Activated T-helper 17 cell treated with anti-CD3 and anti-CD28 coated beads, Interleukin-2, amount 50 U/mL, for 72 hours (primary cell): Measurements from ENCODE around the gene IMMT. TPM values are rescaled to one million over a fixed set of nuclear protein-coding genes. Genes with fewer than 3 reads are reported as not detected.
"Not testable (repeated sequence)": the region's sequence is repeated elsewhere in the genome, so short reads cannot be mapped to it uniquely, and the experiment has no call there.

Source experiments
- ATAC-seq: fragments of 150-1000 bp; cut with Tn5 transposase; replicated peaks from 2 replicates; pipeline ENCODE4 v1.10.0; 2021; ENCODE audit warnings: mild to moderate bottlenecking, moderate library complexity
- H3K27ac Mint-ChIP-seq: one replicate; pipeline ENCODE4 v1.8.0; 2022; ENCODE audit warnings: mixed read lengths
- H3K27me3 Mint-ChIP-seq: one replicate; pipeline ENCODE4 v1.8.0; 2022; ENCODE audit warnings: mixed read lengths
- H3K36me3 Mint-ChIP-seq: one replicate; pipeline ENCODE4 v1.8.0; 2022; ENCODE audit warnings: low read depth, mild to moderate bottlenecking, mixed read lengths
- H3K4me1 Mint-ChIP-seq: one replicate; pipeline ENCODE4 v1.8.0; 2022; ENCODE audit warnings: mixed read lengths
- H3K4me3 Mint-ChIP-seq: one replicate; pipeline ENCODE4 v1.8.0; 2022; ENCODE audit warnings: mild to moderate bottlenecking, mixed read lengths
- H3K9me3 Mint-ChIP-seq: one replicate; pipeline ENCODE4 v1.8.0; 2022; ENCODE audit warnings: mixed read lengths
- total RNA-seq, 2 donors: library from RNA; stranded (reverse); gene quantifications; one replicate each; pipeline ENCODE4 v1.2.3, GENCODE V29; 2022

The IMMT gene
- total RNA-seq, 2 donors from 2014 or later, result 138 to 163 TPM

- Mint-ChIP-seq H3K27me3 (no peaks in the 10 kb centered on the region), H3K27ac (no peak overlapping the region), H3K4me3 (no peak overlapping the region), H3K9me3 (no peaks in the 10 kb centered on the region), H3K4me1 (peaks cover 5% of the 10 kb centered on the region), H3K36me3 (peaks cover 6% of the 10 kb centered on the region)
- no peak for ATAC-seq
Observed at GRCh38 chr2:86219896-86220295, 24.6 kb upstream of the IMMT start.

GRCh38 chr2:86218124-86218523 lies 22.9 kb upstream of the IMMT start:
- Mint-ChIP-seq H3K9me3 (no peaks in the 10 kb centered on the region), H3K27me3 (no peaks in the 10 kb centered on the region), H3K27ac (peak overlapping the region; percentile 75), H3K4me3 (peak overlapping the region; percentile 28), H3K36me3 (peaks cover 21% of the 10 kb centered on the region), H3K4me1 (peaks cover 5% of the 10 kb centered on the region)
- peak; percentile 76 for ATAC-seq

- Mint-ChIP-seq H3K9me3 (no peaks in the 10 kb centered on the region), H3K4me3 (peak overlapping the region; percentile 33), H3K27ac (no peak overlapping the region), H3K27me3 (no peaks in the 10 kb centered on the region), H3K4me1 (peaks cover 9% of the 10 kb centered on the region), H3K36me3 (peaks cover 33% of the 10 kb centered on the region)
- ATAC-seq, result peak; percentile 44
Observed at GRCh38 chr2:86216575-86217555, 21.6 kb upstream of the IMMT start.

GRCh38 chr2:86214503-86214832 lies 19.2 kb upstream of the IMMT start:
- peak overlapping the region; percentile 65 for H3K27ac Mint-ChIP-seq
- H3K36me3 Mint-ChIP-seq, result peaks cover 57% of the 10 kb centered on the region
- no peaks in the 10 kb centered on the region for H3K27me3 Mint-ChIP-seq
- no peak overlapping the region for H3K4me3 Mint-ChIP-seq
- ATAC-seq, result no peak
- H3K4me1 Mint-ChIP-seq, result peaks cover 9% of the 10 kb centered on the region
- H3K9me3 Mint-ChIP-seq, result no peaks in the 10 kb centered on the region

- H3K36me3 Mint-ChIP-seq, result peaks cover 63% of the 10 kb centered on the region
- no peak overlapping the region for H3K4me3 Mint-ChIP-seq
- H3K27me3 Mint-ChIP-seq, result no peaks in the 10 kb centered on the region
- ATAC-seq, result no peak
- H3K4me1 Mint-ChIP-seq, result peaks cover 9% of the 10 kb centered on the region
- H3K27ac Mint-ChIP-seq, result peak overlapping the region; percentile 65
- no peaks in the 10 kb centered on the region for H3K9me3 Mint-ChIP-seq
Observed at GRCh38 chr2:86213699-86214502, 18.6 kb upstream of the IMMT start.

GRCh38 chr2:86213056-86213455 lies 17.8 kb upstream of the IMMT start:
- Mint-ChIP-seq H3K36me3 (peaks cover 71% of the 10 kb centered on the region), H3K27me3 (no peaks in the 10 kb centered on the region), H3K4me3 (no peak overlapping the region), H3K4me1 (peaks cover 6% of the 10 kb centered on the region), H3K27ac (no peak overlapping the region), H3K9me3 (no peaks in the 10 kb centered on the region)
- no peak for ATAC-seq

- H3K36me3 Mint-ChIP-seq, result peaks cover 84% of the 10 kb centered on the region
- H3K27ac Mint-ChIP-seq, result no peak overlapping the region
- H3K9me3 Mint-ChIP-seq, result no peaks in the 10 kb centered on the region
- no peak overlapping the region for H3K4me3 Mint-ChIP-seq
- H3K27me3 Mint-ChIP-seq, result no peaks in the 10 kb centered on the region
- peaks cover 4% of the 10 kb centered on the region for H3K4me1 Mint-ChIP-seq
- ATAC-seq, result no peak
Observed at GRCh38 chr2:86211796-86212188, 16.5 kb upstream of the IMMT start.

- Mint-ChIP-seq H3K36me3 (peaks cover 90% of the 10 kb centered on the region), H3K4me3 (no peak overlapping the region), H3K27me3 (no peaks in the 10 kb centered on the region), H3K27ac (no peak overlapping the region), H3K4me1 (peaks cover 4% of the 10 kb centered on the region), H3K9me3 (no peaks in the 10 kb centered on the region)
- ATAC-seq, result no peak
Observed at GRCh38 chr2:86211033-86211795, 16.0 kb upstream of the IMMT start.

GRCh38 chr2:86204458-86204857 lies 9.2 kb upstream of the IMMT start:
- Mint-ChIP-seq H3K36me3 (peaks cover 66% of the 10 kb centered on the region), H3K4me1 (peaks cover 8% of the 10 kb centered on the region), H3K27ac (no peak overlapping the region), H3K4me3 (no peak overlapping the region), H3K9me3 (no peaks in the 10 kb centered on the region), H3K27me3 (no peaks in the 10 kb centered on the region)
- no peak for ATAC-seq

GRCh38 chr2:86203614-86204013 lies 8.4 kb upstream of the IMMT start:
- Mint-ChIP-seq H3K36me3 (peaks cover 62% of the 10 kb centered on the region), H3K27me3 (no peaks in the 10 kb centered on the region), H3K4me1 (peaks cover 8% of the 10 kb centered on the region), H3K4me3 (no peak overlapping the region), H3K9me3 (no peaks in the 10 kb centered on the region), H3K27ac (no peak overlapping the region)
- ATAC-seq, result no peak

- no peaks in the 10 kb centered on the region for H3K9me3 Mint-ChIP-seq
- no peak for ATAC-seq
- H3K36me3 Mint-ChIP-seq, result peaks cover 53% of the 10 kb centered on the region
- H3K4me3 Mint-ChIP-seq, result peak overlapping the region; percentile 87
- peaks cover 8% of the 10 kb centered on the region for H3K4me1 Mint-ChIP-seq
- no peaks in the 10 kb centered on the region for H3K27me3 Mint-ChIP-seq
- H3K27ac Mint-ChIP-seq, result peak overlapping the region; percentile 15
Observed at GRCh38 chr2:86202702-86203101, 7.4 kb upstream of the IMMT start.

GRCh38 chr2:86202336-86202692 lies 7.1 kb upstream of the IMMT start:
- H3K4me1 Mint-ChIP-seq, result peaks cover 8% of the 10 kb centered on the region
- H3K36me3 Mint-ChIP-seq, result peaks cover 49% of the 10 kb centered on the region
- no peak for ATAC-seq
- no peaks in the 10 kb centered on the region for H3K9me3 Mint-ChIP-seq
- H3K27me3 Mint-ChIP-seq, result no peaks in the 10 kb centered on the region
- H3K4me3 Mint-ChIP-seq, result peak overlapping the region; percentile 87
- H3K27ac Mint-ChIP-seq, result peak overlapping the region; percentile 15

- peaks cover 44% of the 10 kb centered on the region for H3K36me3 Mint-ChIP-seq
- no peaks in the 10 kb centered on the region for H3K9me3 Mint-ChIP-seq
- H3K4me3 Mint-ChIP-seq, result peak overlapping the region; percentile 87
- peaks cover 12% of the 10 kb centered on the region for H3K4me1 Mint-ChIP-seq
- H3K27ac Mint-ChIP-seq, result peak overlapping the region; percentile 15
- no peak for ATAC-seq
- H3K27me3 Mint-ChIP-seq, result no peaks in the 10 kb centered on the region
Observed at GRCh38 chr2:86201671-86202335, 6.5 kb upstream of the IMMT start.

GRCh38 chr2:86200564-86200963 lies 5.3 kb upstream of the IMMT start:
- H3K9me3 Mint-ChIP-seq, ATAC-seq, H3K27me3 Mint-ChIP-seq: not testable (repeated sequence)
- peaks cover 13% of the 10 kb centered on the region for H3K4me1 Mint-ChIP-seq
- H3K4me3 Mint-ChIP-seq, result peak overlapping the region; percentile 87
- H3K27ac Mint-ChIP-seq, result peak overlapping the region; percentile 87
- peaks cover 33% of the 10 kb centered on the region for H3K36me3 Mint-ChIP-seq
